Memory B cell (primary cell): ENCODE measurements around the gene ARHGAP5.
A peak's percentile ranks its signal among the peaks of the same experiment; 100 is the strongest.

Experiments used
- ATAC-seq: fragments of 150-1000 bp; cut with Tn5 transposase; 2 replicates; pipeline ENCODE4 v1.10.0; 2021; ENCODE audit warnings: low read depth, mild to moderate bottlenecking, moderate library complexity
- DNase-seq, 2 donors: peaks; one replicate each; pipeline ENCODE4 v3.0.0; 2022; ENCODE audit warnings: low spot score in 2 of 2
- H3K27ac Mint-ChIP-seq: one replicate; pipeline ENCODE4 v1.8.0; 2022; ENCODE audit warnings: mild to moderate bottlenecking, moderate library complexity, mixed read lengths
- H3K27me3 Mint-ChIP-seq: one replicate; pipeline ENCODE4 v1.8.0; 2022; ENCODE audit warnings: mixed read lengths
- H3K36me3 Mint-ChIP-seq: one replicate; pipeline ENCODE4 v1.8.0; 2022; ENCODE audit warnings: mild to moderate bottlenecking, mixed read lengths
- H3K4me1 Mint-ChIP-seq: one replicate; pipeline ENCODE4 v1.8.0; 2022; ENCODE audit warnings: mixed read lengths
- H3K4me3 Mint-ChIP-seq: one replicate; pipeline ENCODE4 v1.8.0; 2022; ENCODE audit warnings: mild to moderate bottlenecking, moderate library complexity, mixed read lengths
- H3K9me3 Mint-ChIP-seq: one replicate; pipeline ENCODE4 v1.8.0; 2022; ENCODE audit warnings: mixed read lengths

Gene ARHGAP5

GRCh38 chr14:32142341-32142740, 65.2 kb downstream of the ARHGAP5 start:
- Mint-ChIP-seq H3K9me3 (no peaks in the 10 kb centered on the region), H3K4me1 (peaks cover 3% of the 10 kb centered on the region), H3K27me3 (no peaks in the 10 kb centered on the region), H3K36me3 (peaks cover 26% of the 10 kb centered on the region), H3K4me3 (no peak overlapping the region), H3K27ac (no peak overlapping the region)
- DNase-seq (no peak), ATAC-seq (no peak)

DNA sequence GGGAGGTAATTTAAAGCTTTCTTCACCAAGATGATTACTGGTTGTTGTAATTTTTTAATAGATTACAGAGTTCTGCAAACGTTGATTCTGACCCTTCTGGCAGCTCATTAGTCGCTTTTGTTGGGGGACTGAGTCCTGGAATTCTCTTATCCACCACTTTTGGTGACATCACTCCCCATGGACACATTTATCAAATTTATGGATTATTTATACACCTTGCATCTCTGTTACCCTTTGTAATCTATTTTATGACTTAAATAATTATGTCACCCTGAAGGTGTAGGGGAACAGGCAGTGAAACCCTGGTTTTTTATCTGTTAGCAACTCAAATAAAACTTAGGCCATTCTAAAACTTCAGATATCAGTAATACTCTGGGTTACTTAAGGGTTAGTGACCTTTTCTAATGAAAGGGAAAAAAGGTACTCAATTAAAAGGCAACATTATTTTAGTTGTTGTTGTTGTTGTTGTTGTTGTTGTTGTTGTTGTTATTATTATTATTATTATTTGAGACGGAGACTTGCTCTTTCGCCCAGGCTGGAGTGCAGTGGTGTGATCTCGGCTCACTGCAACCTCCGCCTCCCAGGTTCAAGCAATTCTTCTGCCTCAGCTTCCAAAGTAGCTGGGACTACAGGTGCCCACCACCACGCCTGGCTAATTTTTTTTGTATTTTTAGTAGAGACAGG, 65.8 kb downstream of the ARHGAP5 start:
- Mint-ChIP-seq H3K9me3 (no peaks in the 10 kb centered on the region), H3K36me3 (peaks cover 25% of the 10 kb centered on the region), H3K27me3 (no peaks in the 10 kb centered on the region), H3K4me1 (peaks cover 3% of the 10 kb centered on the region), H3K27ac (no peak overlapping the region), H3K4me3 (no peak overlapping the region)
- ATAC-seq (no peak), DNase-seq (no peak)

- Mint-ChIP-seq H3K4me3 (no peak overlapping the region), H3K9me3 (no peaks in the 10 kb centered on the region), H3K4me1 (no peaks in the 10 kb centered on the region), H3K36me3 (peaks cover 26% of the 10 kb centered on the region), H3K27ac (no peak overlapping the region), H3K27me3 (no peaks in the 10 kb centered on the region)
- ATAC-seq: no peak
- no peak for DNase-seq
These were observed 73.3 kb downstream of the ARHGAP5 start for GRCh38 chr14:32150392-32150791.

DNA sequence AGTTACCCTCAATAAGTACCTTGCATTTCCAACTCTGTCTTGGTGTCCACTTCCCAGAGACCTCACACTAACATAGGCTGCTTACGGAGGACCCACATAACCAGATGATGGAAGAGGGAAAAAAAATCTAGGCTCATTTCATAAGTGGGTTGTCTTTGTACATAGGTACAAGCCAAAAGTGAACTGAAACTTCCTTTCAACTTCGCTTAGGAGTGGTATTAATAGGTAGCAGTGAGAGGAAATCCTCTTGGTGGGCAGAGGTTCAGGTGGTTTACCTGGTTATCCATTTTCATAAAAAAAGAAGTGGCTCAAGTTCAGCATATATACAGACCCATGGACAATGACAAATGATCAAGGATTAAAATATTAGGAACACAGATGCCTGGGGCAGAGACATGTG, 88.9 kb downstream of the ARHGAP5 start:
- DNase-seq: no peak
- H3K4me1 Mint-ChIP-seq: peaks cover 10% of the 10 kb centered on the region
- peak; percentile 70 for ATAC-seq
- H3K36me3 Mint-ChIP-seq: no peaks in the 10 kb centered on the region
- no peaks in the 10 kb centered on the region for H3K27me3 Mint-ChIP-seq
- peaks cover 3% of the 10 kb centered on the region for H3K9me3 Mint-ChIP-seq
- no peak overlapping the region for H3K27ac Mint-ChIP-seq
- H3K4me3 Mint-ChIP-seq: no peak overlapping the region

DNA sequence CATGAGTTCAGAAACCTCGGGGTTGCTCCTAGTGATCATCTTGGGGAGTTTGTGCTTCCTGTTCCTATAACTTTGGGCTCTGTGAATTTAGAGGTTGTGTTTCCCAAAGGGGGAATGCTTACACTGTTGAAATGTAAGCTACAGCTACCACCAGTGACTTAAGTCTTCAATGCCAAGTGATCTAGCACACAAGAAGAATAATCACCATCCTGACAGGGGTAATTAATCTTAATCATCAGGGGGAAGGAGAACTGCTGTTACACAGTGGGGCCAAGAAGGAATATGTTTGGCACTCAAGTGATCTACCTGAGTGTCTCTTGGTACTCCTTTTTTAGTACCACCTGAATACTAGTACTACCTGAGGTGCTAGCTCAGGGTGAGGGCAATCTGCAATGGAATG, 89.8 kb downstream of the ARHGAP5 start:
- Mint-ChIP-seq H3K36me3 (no peaks in the 10 kb centered on the region), H3K27me3 (no peaks in the 10 kb centered on the region), H3K9me3 (peaks cover 2% of the 10 kb centered on the region), H3K4me3 (no peak overlapping the region), H3K4me1 (peaks cover 10% of the 10 kb centered on the region), H3K27ac (no peak overlapping the region)
- ATAC-seq (no peak), DNase-seq (no peak)

- no peak overlapping the region for H3K4me3 Mint-ChIP-seq
- H3K27ac Mint-ChIP-seq: no peak overlapping the region
- peaks cover 2% of the 10 kb centered on the region for H3K9me3 Mint-ChIP-seq
- H3K4me1 Mint-ChIP-seq: peaks cover 10% of the 10 kb centered on the region
- H3K36me3 Mint-ChIP-seq: no peaks in the 10 kb centered on the region
- H3K27me3 Mint-ChIP-seq: no peaks in the 10 kb centered on the region
- ATAC-seq (no peak), DNase-seq (no peak)
These were observed 90.8 kb downstream of the ARHGAP5 start for GRCh38 chr14:32167907-32168306.

DNA sequence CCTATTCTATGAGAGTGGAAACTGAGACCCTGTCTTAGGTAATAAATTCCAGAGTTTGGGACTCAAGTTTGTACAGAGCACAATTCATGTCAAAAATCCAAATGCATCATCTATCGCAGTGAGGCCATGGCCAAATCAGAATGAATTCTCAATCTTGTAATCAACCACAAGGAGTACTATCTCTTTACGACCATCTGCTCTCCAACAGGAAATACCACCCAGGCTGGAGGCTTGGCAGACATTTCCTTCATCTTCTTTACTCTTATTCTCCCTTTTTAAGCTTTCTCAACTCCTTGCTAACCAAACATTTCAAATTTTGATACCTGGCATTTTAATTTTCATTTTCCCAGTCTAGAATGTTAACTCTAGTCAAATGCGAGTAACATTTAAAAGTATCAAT, 92.1 kb downstream of the ARHGAP5 start:
- Mint-ChIP-seq H3K27me3 (no peaks in the 10 kb centered on the region), H3K9me3 (no peaks in the 10 kb centered on the region), H3K36me3 (no peaks in the 10 kb centered on the region), H3K27ac (no peak overlapping the region), H3K4me3 (no peak overlapping the region), H3K4me1 (peaks cover 10% of the 10 kb centered on the region)
- DNase-seq: no peak
- no peak for ATAC-seq

GRCh38 chr14:32171469-32171868, 94.4 kb downstream of the ARHGAP5 start:
- Mint-ChIP-seq H3K27ac (no peak overlapping the region), H3K9me3 (peaks cover 2% of the 10 kb centered on the region), H3K36me3 (no peaks in the 10 kb centered on the region), H3K4me3 (no peak overlapping the region), H3K4me1 (peaks cover 2% of the 10 kb centered on the region), H3K27me3 (no peaks in the 10 kb centered on the region)
- DNase-seq (no peak), ATAC-seq (no peak)

GRCh38 chr14:32183151-32184058, 106.3 kb downstream of the ARHGAP5 start:
- no peak for DNase-seq
- H3K27ac Mint-ChIP-seq: no peak overlapping the region
- H3K27me3 Mint-ChIP-seq: no peaks in the 10 kb centered on the region
- H3K9me3 Mint-ChIP-seq: peaks cover 11% of the 10 kb centered on the region
- no peaks in the 10 kb centered on the region for H3K36me3 Mint-ChIP-seq
- H3K4me3 Mint-ChIP-seq: no peak overlapping the region
- no peak for ATAC-seq
- H3K4me1 Mint-ChIP-seq: peaks cover 6% of the 10 kb centered on the region

DNA sequence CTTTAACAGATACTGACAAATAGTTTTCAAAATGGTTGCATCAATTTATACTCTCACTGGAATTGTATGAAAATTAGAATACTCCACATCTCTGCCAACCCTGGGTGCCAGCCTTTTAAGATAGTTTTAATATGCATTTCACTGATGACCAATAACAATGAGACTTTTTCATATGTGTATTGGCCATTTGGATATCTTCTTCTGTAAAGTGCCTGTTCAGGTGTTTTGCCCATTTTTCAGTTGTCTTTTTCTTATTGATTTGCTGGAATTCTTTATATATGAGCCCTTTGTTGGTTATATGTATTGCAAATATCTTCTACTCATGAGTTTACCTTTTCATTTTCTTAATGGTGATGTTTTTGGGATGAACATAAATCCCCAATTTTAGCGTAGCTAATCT, 108.0 kb downstream of the ARHGAP5 start:
- no peak overlapping the region for H3K27ac Mint-ChIP-seq
- no peaks in the 10 kb centered on the region for H3K36me3 Mint-ChIP-seq
- no peak for DNase-seq
- peaks cover 10% of the 10 kb centered on the region for H3K4me1 Mint-ChIP-seq
- peaks cover 6% of the 10 kb centered on the region for H3K9me3 Mint-ChIP-seq
- H3K4me3 Mint-ChIP-seq: no peak overlapping the region
- no peaks in the 10 kb centered on the region for H3K27me3 Mint-ChIP-seq
- ATAC-seq: no peak

DNA sequence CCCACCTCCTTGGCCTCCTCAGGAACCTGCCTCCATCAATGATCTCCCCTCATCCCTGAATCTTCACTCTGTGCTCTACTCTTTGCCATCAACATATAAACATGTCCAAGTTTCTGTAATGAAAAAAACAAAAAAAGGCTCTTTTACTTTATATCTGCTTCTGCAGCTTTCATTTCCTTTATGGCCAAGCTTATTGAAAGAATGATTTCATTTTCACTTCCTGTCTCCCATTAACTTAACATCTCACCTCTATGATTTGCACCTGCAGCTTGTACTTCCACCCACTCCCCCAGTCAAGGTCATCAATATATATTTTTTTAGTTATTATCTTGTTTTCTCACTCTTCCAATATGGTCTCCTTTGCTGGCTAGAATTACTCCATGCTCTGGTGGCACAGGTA, 109.1 kb downstream of the ARHGAP5 start:
- Mint-ChIP-seq H3K27ac (peak overlapping the region; percentile 0), H3K9me3 (peaks cover 2% of the 10 kb centered on the region), H3K27me3 (no peaks in the 10 kb centered on the region), H3K36me3 (no peaks in the 10 kb centered on the region), H3K4me3 (peak overlapping the region; percentile 25), H3K4me1 (peaks cover 15% of the 10 kb centered on the region)
- ATAC-seq (peak; percentile 86), DNase-seq (no peak)

DNA sequence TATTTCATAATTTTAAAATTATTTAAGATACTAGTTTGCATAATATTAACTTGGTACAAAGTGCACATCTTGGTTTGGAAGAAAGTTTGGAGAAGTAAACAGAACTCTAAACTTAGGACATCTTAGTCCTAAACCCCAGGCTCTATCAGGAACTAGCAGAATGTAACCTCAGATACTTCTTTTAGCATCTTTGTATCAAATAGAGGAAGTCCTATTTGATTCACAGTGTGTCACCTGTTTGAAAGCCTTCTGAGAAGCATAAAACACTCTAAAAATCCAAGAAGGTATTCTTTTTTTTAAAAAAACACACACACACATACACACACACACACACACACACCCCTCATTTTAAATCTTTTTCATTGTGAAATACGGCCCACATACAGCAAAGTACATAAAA, 112.7 kb downstream of the ARHGAP5 start:
- Mint-ChIP-seq H3K27ac (no peak overlapping the region), H3K9me3 (peaks cover 2% of the 10 kb centered on the region), H3K36me3 (no peaks in the 10 kb centered on the region), H3K4me3 (no peak overlapping the region), H3K27me3 (no peaks in the 10 kb centered on the region), H3K4me1 (peaks cover 15% of the 10 kb centered on the region)
- no peak for DNase-seq
- peak; percentile 75 for ATAC-seq

GRCh38 chr14:32190673-32191072, 113.6 kb downstream of the ARHGAP5 start:
- Mint-ChIP-seq H3K27ac (no peak overlapping the region), H3K36me3 (no peaks in the 10 kb centered on the region), H3K4me1 (peaks cover 17% of the 10 kb centered on the region), H3K9me3 (no peaks in the 10 kb centered on the region), H3K27me3 (no peaks in the 10 kb centered on the region), H3K4me3 (no peak overlapping the region)
- no peak for DNase-seq
- no peak for ATAC-seq

- no peaks in the 10 kb centered on the region for H3K9me3 Mint-ChIP-seq
- H3K36me3 Mint-ChIP-seq: no peaks in the 10 kb centered on the region
- no peak overlapping the region for H3K4me3 Mint-ChIP-seq
- H3K27ac Mint-ChIP-seq: no peak overlapping the region
- peaks cover 11% of the 10 kb centered on the region for H3K4me1 Mint-ChIP-seq
- DNase-seq (no peak), ATAC-seq (no peak)
- no peaks in the 10 kb centered on the region for H3K27me3 Mint-ChIP-seq
These were observed 115.7 kb downstream of the ARHGAP5 start for GRCh38 chr14:32192712-32193373.
